ACC112 (cell line): ENCODE measurements around the gene EGLN3.

Source experiments
- H2AFZ ChIP-seq: fragments of 200-600 bp; sonication (generic); one replicate; pipeline ENCODE4 v1.6.0; 2017; ENCODE audit warnings: antibody characterized with exemption, low read length; ENCODE audit not compliant: unreplicated experiment
- H3K27ac ChIP-seq: fragments of 200-600 bp; sonication (generic); 2 replicates; pipeline ENCODE4 v1.5.1; 2014; ENCODE audit warnings: low read depth, mild to moderate bottlenecking, antibody characterized with exemption, low read length, moderate library complexity
- H3K27me3 ChIP-seq: fragments of 200-600 bp; sonication (generic); 2 replicates; pipeline ENCODE4 v1.6.1; 2014; ENCODE audit warnings: mild to moderate bottlenecking, antibody characterized with exemption, low read length, moderate library complexity, mixed read lengths; ENCODE audit not compliant: insufficient read depth
- H3K36me3 ChIP-seq: fragments of 200-600 bp; sonication (generic); 2 replicates; pipeline ENCODE4 v1.6.1; 2016; ENCODE audit warnings: mild to moderate bottlenecking, antibody characterized with exemption, low read length, moderate library complexity, mixed read lengths; ENCODE audit not compliant: insufficient read depth
- H3K4me1 ChIP-seq: fragments of 200-600 bp; sonication (generic); one replicate; pipeline ENCODE4 v1.6.1; 2016; ENCODE audit warnings: low read length, mixed read lengths; ENCODE audit not compliant: insufficient read depth, unreplicated experiment, control insufficient read depth
- H3K4me3 ChIP-seq: fragments of 200-600 bp; sonication (generic); 2 replicates; pipeline ENCODE4 v1.5.1; 2014; ENCODE audit warnings: mild to moderate bottlenecking, low read depth, low read length
- H3K79me2 ChIP-seq: fragments of 200-600 bp; sonication (generic); one replicate; pipeline ENCODE4 v1.6.0; 2016; ENCODE audit warnings: low read length; ENCODE audit not compliant: control insufficient read depth, unreplicated experiment, insufficient read depth

EGLN3 gene

DNA sequence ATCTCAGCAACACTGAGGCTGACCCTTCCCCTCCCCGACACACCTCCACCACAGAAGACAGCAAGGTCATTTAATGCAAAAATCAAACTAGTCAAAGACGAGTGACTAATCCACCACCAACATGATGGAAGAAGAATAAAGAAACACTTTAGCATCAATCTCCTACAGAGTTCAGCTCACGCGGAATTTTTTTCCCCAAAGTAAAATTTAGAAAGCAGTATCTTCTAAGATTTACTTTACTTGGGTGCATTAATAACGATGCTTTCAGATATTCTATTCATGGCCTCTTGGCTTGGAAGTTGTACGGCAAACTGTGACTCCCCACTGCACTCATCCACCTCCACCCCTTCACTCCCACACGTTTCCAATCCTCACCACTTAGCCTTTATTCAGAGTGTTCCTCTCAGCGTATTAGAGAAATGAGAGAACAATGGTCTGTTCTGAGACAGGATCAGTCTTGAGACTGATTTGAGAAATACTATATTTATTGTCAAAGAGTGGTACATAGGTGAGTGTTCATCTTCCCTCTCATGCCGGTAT, 1.9 kb downstream of the EGLN3 start:
- H3K4me3 ChIP-seq, result no peak overlapping the region
- no peak overlapping the region for H2AFZ ChIP-seq
- H3K27me3 ChIP-seq, result peaks cover 40% of the 10 kb centered on the region
- H3K36me3 ChIP-seq, result no peaks in the 10 kb centered on the region
- H3K27ac ChIP-seq, result no peak overlapping the region
- peaks cover 10% of the 10 kb centered on the region for H3K4me1 ChIP-seq
- no peaks in the 10 kb centered on the region for H3K79me2 ChIP-seq

DNA sequence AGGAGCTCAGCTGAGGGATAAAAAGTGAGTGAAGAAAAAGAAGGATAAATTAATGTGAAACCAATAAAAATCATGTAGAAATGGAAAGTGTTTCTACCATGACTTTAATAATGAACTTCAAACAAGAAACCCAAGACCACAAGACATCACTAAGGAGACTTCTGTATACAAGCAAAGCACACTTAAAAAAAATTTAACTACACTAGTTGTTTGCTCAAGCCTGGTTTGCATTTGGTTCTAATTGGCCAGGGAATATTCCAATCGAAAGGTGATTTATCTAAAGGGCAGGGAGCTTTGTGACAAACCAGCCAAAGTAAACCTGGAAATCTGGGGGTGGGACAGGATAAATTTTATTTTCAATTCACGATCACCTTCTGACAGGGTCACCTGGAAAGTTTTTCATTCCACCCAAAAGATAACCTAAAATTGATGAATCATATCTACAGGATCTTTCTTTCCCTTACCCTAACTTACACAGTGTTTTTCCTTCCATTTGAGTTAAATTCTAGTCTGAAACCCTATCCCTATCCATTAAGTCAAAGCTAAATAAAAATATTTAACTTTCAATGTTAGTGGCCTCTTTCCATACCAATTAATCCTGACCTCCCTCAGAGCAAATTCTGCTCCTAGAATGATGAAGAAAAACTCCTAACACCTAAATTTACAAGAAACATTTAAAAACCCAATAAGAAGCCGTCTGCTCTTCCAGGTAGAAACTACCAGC, 2.6 kb downstream of the EGLN3 start:
- Histone ChIP-seq H3K36me3 (no peaks in the 10 kb centered on the region), H3K27me3 (peaks cover 33% of the 10 kb centered on the region), H3K27ac (no peak overlapping the region), H3K79me2 (no peaks in the 10 kb centered on the region), H3K4me1 (peaks cover 10% of the 10 kb centered on the region), H3K4me3 (no peak overlapping the region), H2AFZ (no peak overlapping the region)

DNA sequence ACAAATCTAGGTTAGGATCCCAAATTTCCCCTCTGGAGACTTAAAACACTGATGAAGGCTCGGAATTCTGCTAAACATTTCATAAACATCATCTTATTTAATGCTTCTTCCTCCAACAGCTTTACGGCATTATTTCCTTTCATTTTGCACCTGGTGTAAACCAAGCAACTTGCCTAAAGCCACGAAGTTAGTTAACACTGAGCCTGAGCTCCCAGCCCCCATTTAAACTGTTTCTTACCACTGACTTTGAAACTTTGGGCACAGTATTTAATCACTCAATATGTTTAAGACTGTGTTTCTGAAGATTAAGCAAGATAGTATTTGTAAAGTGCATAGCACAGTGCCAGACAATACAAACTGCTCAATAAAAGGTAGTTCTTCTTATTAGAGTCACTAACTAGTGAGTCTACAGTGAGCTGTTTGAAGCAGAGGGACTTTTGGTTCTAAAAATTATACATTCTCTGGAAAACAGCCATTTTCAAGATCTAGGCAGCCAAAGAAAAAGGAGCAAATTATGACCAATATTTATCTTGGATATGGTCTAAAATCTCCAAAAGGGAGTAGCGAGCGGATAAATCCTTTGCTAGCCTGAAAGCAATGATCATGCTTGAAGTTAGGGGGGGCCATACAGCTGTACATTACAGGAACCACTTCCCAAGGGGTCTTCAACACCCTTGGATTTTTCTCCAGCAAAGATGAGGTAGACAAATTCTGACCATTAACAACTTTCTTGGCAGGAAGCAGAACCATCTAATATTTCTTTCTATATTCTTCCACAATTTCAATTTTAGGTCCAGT, 4.0 kb downstream of the EGLN3 start:
- Histone ChIP-seq H3K36me3 (no peaks in the 10 kb centered on the region), H2AFZ (peak overlapping the region; percentile 71), H3K27me3 (peaks cover 33% of the 10 kb centered on the region), H3K4me3 (peak overlapping the region; percentile 69), H3K4me1 (peaks cover 10% of the 10 kb centered on the region), H3K27ac (no peak overlapping the region), H3K79me2 (no peaks in the 10 kb centered on the region)

- H3K4me1 ChIP-seq, result peaks cover 5% of the 10 kb centered on the region
- no peaks in the 10 kb centered on the region for H3K36me3 ChIP-seq
- H3K4me3 ChIP-seq, result no peak overlapping the region
- no peak overlapping the region for H2AFZ ChIP-seq
- H3K79me2 ChIP-seq, result no peaks in the 10 kb centered on the region
- H3K27ac ChIP-seq, result no peak overlapping the region
- peaks cover 30% of the 10 kb centered on the region for H3K27me3 ChIP-seq
These were observed 5.4 kb downstream of the EGLN3 start for GRCh38 chr14:33945210-33946088.

DNA sequence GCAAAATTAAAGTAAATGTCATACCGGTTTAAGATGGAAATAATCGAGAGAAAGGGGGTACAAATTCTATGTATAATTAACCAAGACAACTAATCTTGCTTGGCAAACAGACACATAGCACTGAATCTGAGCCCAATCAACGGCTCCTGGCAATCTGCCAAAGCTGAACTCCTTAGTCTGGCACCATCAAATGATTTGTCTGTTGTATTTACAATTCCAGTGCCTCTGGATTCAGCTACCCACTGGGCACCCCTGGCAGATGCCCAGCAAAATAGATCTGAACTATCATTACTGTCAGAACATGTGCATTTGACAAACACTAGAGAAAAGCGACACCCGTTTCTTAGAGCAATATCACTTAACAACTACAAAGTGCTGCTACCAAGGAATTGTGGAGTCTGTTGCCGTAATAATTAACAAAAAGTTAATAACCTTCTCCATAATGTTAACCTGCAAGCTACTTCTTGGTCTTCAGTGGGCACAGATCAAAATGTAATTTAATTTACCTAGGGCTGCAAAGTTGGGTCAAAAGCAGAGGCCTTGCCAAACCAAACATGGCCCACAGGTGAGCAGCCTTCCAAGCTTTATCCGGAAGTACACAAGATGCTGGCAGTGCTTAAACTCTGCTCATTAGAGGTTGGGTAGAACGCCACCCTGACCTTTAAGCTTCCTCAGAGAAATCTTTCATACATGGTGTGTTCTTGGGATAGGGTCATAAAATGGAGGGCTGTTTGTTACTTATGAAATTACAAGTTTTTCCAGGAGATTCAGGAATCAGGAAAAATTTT, 7.6 kb downstream of the EGLN3 start:
- H2AFZ ChIP-seq, result no peak overlapping the region
- H3K4me1 ChIP-seq, result peaks cover 11% of the 10 kb centered on the region
- H3K4me3 ChIP-seq, result no peak overlapping the region
- no peaks in the 10 kb centered on the region for H3K36me3 ChIP-seq
- H3K27me3 ChIP-seq, result peaks cover 8% of the 10 kb centered on the region
- H3K79me2 ChIP-seq, result no peaks in the 10 kb centered on the region
- no peak overlapping the region for H3K27ac ChIP-seq

DNA sequence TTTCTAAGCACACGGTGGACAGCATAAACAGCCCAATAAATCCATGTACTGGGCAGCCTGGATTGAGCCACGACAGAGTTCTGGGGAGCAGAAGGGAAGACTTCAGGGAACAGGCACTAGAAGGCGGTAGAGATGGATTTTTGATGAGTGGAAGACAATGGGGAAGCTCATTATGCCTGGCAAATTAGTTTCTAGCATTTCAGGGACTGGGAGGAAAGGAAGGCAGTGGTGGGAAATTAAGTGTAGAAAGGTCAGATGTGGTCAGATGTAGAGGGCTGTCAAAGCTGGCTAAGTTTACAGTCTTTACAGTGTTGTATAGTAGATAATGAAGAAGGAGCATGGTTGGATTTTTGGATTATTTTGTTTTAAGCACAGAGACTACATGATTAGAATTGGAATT, 9.2 kb downstream of the EGLN3 start:
- H3K79me2 ChIP-seq, result no peaks in the 10 kb centered on the region
- H3K36me3 ChIP-seq, result no peaks in the 10 kb centered on the region

DNA sequence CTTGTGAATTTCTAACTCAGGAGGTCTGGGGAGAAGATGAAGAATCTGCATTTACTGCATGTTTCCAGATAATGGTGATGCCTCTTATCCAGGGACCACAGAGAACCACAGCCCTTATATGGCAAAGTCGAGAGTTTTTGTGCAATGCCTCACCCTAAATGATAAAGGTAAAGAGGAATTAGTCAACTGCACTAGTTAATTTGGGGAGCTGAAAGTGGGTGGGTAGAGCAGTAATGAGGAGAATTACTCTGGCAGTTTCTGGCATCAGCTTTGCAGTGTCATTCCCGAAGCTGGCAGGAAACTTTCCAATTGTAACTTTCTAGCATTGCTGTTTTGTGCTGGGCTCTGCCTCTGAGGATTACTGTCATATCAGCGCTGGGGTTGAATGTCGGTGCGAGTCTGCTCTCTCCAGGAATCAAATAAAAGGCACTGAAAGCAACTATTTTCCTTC, 10.3 kb downstream of the EGLN3 start:
- Histone ChIP-seq H3K79me2 (no peaks in the 10 kb centered on the region), H3K27ac (no peak overlapping the region), H2AFZ (no peak overlapping the region), H3K27me3 (no peaks in the 10 kb centered on the region), H3K4me1 (peaks cover 14% of the 10 kb centered on the region), H3K4me3 (no peak overlapping the region), H3K36me3 (no peaks in the 10 kb centered on the region)

More for the DNA sequence above, 9.2 kb downstream of the EGLN3 start:
- Histone ChIP-seq H3K4me1 (peaks cover 15% of the 10 kb centered on the region), H3K4me3 (no peak overlapping the region), H3K27ac (no peak overlapping the region), H3K27me3 (0 out of 2 replicates have a peak, but pooled peaks cover 2% of the 10 kb centered on the region), H2AFZ (no peak overlapping the region)

GRCh38 chr14:33938131-33938949, 12.5 kb downstream of the EGLN3 start:
- peak overlapping the region; percentile 29; the same call in 1 of the 2 replicates for H3K27ac ChIP-seq
- no peaks in the 10 kb centered on the region for H3K27me3 ChIP-seq
- no peaks in the 10 kb centered on the region for H3K36me3 ChIP-seq
- peak overlapping the region; percentile 74 for H2AFZ ChIP-seq
- no peaks in the 10 kb centered on the region for H3K79me2 ChIP-seq
- H3K4me1 ChIP-seq, result peaks cover 14% of the 10 kb centered on the region
- peak overlapping the region; percentile 51 for H3K4me3 ChIP-seq

GRCh38 chr14:33936391-33936790, 14.5 kb downstream of the EGLN3 start:
- Histone ChIP-seq H3K36me3 (no peaks in the 10 kb centered on the region), H3K4me1 (peaks cover 14% of the 10 kb centered on the region), H3K79me2 (no peaks in the 10 kb centered on the region)

More at GRCh38 chr14:33936391-33936790, 14.5 kb downstream of the EGLN3 start:
- H3K27me3 ChIP-seq, result no peaks in the 10 kb centered on the region
- H3K27ac ChIP-seq, result no peak overlapping the region
- H3K4me3 ChIP-seq, result no peak overlapping the region
- no peak overlapping the region for H2AFZ ChIP-seq
